HG02973 (cell line): Measurements from ENCODE around the gene PRELID2.
"Not testable (repeated sequence)": the region's sequence is repeated elsewhere in the genome, so short reads cannot be mapped to it uniquely, and the experiment has no call there.

ENCODE experiments used
- ATAC-seq: cut with Tn5 transposase; IDR thresholded peaks from one replicate; pipeline ENCODE4 v1.9.1; 2021; ENCODE audit warnings: moderate library complexity; ENCODE audit not compliant: unreplicated experiment

PRELID2 gene

DNA sequence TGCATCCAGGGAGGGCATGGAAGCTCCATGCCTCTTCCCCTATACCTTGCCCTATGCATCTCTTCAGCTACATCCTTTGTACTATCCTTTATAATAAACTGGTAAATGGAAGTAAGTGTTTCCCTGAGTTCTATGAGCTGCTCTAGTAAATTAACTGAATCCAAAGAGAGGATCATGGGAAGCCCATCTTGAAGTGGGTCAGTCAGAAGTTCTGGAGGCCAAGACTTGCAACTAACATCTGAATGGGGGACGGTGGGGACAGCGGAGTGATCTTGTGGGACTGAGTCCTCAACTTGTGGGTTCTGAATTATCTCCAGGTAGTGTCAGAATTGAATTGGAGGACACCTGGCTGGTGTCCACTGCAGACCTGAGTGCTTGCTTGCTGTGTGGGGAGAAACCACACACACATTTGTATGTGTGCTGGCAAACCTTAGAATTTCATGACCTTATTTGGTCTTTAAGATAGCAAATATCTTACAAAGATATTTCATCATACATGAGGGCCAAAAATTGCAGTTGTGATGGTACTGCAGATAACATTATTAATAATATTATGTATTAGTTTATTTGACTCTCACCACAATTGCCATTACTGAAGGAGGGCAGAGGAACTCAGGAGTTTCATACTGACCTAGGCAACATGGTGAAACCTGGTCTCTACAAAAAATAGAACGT, 5.5 kb upstream of the PRELID2 start:
- no peak for ATAC-seq

DNA sequence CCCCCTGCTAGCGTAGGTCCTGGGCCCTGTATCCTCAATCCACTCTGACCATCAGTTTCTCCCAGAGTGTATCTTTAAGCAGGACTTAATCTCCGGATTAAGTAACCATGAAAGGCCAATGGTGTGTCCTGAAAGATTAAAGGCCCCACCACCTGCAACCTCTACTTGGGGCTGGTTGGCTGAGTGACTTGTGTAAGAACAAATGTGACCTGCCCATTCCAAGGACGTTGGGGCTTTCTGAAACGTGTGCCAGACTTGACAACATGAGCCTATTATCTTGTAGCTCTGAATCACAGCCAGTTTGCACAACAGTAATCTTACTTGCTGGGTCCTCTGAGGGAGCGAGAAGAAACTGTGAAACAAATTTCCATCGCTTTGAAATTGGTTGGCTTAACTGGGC, 3.1 kb upstream of the PRELID2 start:
- ATAC-seq = no peak

DNA sequence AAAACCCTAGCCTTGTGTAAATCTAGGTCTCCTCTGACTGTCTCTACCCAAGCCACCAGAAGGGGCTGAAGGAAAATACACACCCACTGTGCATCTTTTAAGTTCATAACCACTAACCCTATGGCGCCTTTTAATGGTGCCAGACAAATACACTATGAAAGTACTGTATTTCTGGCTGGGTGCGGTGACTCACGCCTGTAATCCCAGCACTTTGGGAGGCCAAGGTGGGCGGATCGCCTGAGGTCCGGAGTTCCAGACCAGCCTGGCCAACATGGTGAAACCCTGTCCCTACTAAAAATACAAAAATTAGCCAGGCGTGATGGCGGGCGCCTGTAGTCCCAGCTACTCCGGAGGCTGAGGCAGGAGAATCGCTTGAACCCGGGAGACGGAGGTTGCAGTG, 1.1 kb upstream of the PRELID2 start:
- not testable (repeated sequence) for ATAC-seq

DNA sequence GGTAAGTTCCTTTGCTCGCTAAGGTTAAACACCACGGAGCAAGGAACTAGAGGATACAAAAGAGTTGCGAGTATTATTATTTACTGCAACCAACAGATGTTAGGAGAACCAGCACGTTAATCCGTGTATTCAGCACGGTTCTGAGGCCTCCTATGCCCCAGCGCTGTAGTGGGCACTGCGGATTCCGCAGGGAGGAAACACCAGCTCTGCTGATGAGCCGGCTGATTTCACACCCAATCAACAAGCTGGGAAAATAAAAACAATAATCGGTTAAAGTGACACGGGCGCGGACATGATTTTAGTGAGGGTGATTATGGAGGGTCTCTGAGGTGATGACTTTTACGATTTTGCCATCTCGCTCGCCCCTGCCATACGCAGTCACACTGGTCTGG, 702 bp upstream of the PRELID2 start:
- peak; percentile 15 for ATAC-seq

DNA sequence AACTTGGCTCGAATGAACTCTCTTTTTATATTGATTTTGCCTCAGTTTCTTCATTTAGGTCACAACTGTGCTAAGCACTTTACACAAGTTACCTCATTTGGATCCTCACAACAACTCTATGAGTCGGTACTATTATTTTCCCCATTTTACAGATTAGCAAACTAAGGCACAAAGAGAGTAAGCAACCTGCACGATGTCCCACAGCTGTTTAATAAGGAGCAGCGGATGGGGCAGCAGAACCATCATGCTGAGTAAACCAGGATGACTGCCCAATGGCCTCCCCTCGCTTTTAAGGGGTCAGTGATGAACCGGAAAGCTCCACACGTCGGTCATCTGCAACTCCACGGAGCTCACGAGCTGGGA, 607 bp downstream of the PRELID2 start:
- ATAC-seq = peak; percentile 1

DNA sequence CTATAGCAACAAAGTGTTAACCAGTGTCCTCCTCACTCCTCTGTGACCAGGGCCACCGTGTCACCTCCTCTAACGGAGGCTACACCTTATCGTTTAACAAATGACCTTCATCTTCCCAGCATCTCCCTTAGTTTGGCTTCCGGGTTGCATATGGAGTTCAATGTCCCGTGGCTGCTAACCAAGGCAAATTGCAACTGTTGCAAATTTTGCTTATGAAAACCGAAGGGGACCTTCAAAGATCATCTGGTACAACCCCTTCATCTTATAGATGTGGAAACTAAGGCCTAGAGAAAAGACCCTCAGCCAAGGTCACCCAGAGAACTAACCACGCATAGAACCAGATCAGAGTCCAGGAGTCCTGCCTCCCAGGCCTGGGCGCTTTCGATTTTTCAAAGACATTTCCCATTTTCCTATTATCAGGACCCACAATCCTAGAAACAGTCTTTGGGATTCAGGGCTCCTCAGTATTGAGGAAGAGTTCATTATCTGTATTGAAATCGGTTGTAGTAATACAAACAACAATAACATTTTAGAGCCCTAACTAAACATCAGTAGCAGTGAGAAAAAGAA, 1.4 kb downstream of the PRELID2 start:
- ATAC-seq = no peak

DNA sequence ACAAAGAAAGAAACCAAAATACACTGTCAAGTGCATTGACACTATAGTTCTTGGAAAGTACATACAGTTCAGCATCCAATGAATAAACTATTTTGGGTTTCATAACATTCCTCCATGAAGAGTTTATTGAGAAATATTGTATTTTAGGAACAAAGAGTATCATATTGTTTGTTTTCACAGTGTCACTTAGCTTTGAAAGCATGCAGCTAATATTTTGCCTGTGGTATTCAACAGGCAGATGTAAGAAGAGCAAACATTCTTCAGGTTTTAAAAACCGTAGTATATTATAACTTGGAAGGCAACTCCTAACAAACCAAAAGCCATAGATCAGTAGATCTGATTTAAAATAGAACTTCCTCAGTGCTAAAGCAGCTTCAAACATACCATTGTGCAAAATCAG, 4.5 kb downstream of the PRELID2 start:
- ATAC-seq = no peak

DNA sequence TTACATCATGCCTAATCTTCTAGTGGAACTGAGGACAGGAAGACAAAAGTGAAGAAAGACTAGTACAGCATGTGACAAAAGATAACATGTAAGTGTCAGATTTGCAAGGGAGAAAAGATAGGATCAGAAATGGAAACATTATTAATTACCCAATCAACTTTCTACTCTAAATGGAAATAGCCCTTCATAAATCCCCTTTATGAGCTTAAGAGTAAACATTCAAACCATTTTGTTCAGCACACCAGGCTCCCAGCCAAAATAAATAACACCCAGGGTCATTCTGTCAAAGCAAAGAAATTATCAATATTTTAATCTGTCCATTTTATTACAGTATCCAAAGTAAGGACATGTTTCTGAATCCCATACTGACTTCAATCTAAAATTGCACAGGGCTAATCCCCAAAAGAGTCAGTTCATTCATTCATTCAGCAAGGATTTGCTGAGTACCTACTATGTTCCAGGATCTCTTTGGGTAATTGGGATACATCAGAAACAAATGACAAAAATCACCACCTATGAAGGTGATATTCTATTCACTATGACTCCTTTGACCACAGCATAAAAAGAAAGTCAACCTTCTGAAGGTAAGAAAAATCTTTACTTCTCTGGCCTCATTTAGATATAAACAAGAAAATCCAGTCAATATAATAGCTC, 5.3 kb downstream of the PRELID2 start:
- ATAC-seq = no peak

DNA sequence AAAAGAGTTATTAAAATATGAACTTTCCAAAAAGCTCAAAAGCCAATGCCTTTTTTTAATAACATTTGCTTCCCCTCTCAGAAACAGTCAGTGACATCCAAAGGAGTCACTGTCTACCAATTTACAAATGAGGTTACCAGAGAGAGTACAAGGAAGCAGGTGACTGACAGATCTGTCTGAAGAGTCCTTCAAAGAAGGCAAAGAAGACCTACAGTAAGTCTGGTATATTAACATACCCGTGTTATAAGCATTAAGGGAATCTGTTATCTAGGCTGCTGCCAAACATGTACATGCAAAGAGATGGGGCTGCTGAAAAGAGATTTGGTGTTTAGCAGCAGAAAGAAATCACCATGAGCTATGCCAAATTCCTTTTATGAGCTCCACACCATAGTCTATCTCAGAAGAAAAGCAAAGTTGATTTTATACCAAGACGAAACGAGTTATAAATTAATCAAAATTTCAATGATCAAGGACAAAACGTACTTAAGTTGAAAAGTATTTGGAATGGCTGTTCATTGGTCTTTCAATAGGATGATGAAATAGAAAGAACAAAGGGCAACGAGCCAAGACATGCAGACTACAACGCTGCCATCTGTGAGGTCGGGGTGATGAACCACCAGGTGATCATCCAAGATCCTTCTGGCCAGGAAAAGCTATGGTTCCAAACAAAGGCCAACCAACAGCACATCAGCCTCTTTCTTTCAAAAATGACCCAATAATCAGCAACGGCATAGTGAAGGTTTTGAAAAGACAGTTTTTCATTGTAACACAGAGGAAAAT, 8.1 kb downstream of the PRELID2 start:
- no peak for ATAC-seq

DNA sequence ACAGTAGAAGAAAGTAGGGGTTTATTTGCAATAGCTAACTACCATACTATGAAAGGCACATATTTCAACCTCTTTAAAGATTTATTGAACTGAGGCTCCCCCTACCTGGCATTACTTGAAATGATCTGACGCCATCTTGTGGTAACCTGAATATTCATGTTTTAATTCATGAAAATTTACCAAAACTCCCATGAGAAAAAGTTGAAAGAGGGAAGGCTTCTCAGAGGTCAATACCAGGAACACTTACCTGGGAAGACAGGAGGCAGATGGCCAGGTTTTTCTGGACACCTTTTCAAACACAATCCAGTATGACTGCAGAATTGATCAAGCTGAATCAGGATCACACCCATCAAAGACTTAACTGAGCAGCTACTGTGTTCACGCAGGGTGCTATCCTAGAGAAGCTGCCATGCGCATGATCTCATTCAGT, 9.4 kb downstream of the PRELID2 start:
- ATAC-seq = no peak

DNA sequence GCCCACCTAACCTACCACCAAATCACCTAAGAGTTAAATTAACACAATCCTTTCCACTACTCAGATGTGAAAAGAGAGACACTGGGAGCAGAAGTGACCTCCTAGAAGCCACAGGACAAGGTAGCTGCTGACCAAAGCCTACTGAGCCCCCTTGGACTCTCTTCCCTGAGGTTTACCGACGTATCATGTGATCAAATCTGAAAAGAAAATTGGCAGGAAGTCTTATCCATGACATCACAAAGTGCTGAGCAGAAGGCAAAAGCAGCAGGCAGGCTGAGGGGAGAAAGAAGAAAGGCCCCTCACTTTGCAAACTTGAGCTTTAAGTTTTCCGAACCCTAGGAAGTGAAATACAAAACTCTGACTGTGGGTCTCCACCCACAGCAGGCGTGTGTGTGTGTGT, 11.1 kb downstream of the PRELID2 start:
- no peak for ATAC-seq

DNA sequence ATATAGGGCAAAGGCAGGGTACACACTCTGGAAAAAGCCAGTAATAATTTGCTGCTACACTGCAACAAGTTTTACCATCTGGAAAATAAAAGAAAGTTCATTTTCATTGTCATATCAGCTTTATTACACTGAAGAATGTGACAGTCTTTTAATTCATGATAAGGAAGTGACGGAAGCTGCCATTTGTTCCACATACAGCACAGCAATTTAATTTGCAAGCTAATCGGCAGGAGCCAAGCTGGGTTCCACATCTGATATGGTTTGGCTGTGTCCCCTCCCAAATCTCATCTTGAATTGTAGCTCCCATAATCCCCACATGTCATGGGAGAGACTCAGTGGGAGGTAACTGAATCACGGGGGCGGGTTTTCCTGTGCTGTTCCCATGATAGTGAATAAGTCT, 16.5 kb downstream of the PRELID2 start:
- ATAC-seq = no peak

DNA sequence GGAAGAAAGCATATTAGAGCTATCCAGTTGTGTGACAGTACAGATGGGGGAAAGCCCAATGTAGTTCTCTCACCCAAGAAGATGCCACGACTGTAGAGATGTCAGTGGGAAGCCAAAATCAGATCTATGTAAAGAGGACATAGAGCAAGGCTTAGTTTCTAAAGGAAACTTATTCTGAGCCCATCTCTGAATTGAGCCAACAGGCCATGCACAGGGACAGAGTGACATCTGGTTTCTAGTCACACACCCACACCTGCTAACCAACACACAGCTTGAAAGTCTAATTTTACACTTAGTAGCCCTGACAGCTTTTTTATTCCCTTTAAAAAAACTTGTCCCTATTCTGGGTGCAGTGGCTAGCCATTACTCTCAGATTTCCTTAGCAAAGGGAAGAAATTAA, 22.3 kb downstream of the PRELID2 start:
- ATAC-seq = no peak

DNA sequence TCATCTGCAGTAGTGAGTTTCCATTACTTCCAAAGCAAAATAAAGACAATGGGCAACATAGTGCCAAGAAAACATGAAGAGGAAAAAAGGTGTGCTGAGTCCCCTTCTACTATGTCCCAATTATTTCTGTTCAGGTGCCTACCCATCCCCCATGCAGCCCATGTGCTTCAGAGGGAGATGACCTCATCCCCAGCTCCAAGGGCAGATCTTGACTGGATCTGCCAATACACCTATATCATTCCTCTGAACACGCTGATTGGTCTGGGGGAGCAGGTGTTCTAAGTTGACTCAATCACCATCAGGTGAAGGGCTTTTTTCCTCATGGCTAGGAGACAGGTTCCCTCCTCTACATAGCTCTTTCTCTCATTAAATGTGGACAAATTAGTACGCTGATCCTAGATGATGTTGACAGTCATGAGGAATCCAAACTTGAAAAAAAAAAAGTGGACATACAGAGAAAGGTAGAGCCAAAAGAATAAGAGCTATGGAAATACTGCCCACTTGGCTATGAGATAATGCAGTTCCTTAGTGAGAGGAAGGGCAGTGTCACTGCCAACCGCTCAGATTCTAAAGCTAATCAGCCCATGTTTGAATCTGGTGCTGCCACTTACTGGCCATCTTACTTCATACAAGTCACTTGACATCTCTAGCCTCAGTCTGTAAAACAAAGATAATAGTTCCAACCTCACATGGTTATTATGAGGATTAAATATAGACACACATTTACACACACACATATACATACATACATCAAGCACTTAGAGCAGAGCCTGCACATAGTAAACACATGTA, 23.1 kb downstream of the PRELID2 start:
- no peak for ATAC-seq

DNA sequence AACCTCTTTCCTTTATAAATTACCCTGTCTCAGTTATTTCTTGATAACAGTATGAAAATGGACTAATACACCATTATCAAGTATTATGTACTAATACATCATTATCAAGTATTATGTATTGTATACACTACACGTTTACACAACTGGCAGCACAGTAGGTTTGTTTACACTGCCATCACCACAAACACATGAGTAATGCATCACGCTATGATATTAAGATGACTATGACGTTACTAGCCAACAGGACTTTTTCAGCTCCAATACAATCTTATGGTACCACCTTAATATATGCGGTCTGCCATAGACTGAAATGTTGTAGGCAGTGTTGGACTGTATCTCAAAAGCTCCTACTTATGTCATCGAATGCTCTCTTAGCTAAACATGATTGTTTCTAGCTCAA, 28.2 kb downstream of the PRELID2 start:
- no peak for ATAC-seq

DNA sequence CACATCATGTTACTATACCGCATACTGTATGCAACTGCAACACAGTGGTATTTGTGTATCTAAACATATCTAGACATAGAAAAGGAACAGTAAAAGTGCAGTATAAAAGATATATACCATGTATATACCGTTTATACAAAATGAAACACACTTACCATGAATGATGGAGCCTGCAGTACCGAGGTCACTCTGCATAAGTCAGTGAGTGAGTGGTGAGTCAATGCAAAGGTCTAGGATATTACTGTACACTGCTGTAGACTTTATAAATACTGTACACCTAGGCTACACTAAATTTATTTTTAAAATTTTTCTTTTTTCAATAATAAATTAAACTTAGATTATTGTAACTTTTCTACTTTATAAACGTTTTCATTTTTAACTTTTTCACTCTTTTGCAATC, 29.3 kb downstream of the PRELID2 start:
- no peak for ATAC-seq

DNA sequence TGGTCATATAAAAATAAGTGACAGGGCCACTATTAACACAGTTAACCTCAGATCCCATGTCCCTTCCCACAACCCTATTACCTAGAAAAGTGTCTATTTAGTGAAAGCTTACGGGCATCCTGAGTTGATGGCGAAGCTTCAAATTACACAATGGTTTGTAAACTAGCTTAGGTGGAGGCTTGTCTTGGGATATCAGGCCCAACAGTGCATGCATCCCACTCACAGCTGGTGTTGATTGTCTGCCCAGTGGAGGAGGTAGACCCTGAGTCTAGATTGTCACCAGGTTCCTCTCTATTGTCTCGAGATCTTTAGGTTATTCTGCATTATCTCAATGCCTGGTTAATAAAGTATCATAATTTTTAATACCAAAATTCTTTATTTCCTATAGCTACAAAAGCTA, 30.4 kb downstream of the PRELID2 start:
- ATAC-seq = no peak

DNA sequence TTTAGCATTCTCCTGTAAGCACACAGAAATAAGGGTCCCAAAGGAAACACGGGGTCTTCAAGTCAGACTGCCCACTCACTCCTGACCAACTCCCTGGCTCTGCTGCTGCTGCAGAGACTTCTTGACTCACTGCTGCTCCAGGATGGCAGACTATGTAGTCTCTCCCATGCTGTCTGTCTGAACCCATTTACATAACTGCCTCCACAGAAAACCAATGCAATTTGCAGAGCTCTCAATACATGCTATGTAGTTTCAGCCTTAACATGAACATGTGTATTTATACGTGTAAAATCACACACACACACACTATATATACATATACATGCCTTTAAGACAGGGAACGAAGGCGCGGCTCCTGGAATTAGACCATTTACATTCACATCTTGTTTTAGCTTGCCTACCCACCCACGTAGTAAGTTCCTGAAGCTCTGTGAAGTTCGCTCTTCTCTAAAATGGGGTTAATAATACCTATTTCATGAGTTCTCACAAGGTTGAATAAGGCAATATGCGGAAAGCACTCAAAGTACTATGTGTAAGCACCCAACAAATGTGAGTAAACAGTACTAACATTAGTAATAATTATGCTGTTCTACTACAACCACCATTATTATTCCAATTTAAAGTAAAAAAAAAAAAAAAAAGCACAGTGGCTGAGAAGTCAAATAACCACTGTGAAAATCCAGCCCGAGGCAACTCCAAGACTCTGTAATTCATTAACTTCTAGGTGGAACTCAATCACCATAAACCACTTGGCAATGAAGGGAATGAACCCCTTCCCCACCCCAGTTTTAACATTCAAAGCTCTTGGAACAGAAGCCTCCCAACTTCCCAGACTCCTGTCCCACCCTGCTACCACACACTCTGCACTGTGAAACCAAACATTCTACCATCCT, 31.8 kb downstream of the PRELID2 start:
- no peak for ATAC-seq

DNA sequence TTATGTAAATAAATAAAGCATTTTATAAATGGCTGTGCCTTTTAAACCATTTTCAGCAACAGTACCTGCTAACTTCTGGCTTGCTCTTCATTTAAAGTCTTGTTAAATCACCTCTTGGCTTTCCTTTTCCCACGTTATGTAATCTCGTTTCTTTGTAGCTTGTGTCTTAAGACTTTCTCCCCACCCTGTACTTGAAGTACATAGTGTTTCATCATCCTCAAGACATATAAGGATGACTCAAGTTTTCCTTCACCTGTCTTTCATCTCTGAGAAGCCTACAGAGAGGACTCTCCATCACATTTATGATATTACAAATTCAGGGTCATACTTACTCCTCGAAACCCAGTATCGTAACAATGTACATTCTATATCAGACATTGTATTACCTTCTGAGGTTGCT, 33.9 kb downstream of the PRELID2 start:
- ATAC-seq = no peak

DNA sequence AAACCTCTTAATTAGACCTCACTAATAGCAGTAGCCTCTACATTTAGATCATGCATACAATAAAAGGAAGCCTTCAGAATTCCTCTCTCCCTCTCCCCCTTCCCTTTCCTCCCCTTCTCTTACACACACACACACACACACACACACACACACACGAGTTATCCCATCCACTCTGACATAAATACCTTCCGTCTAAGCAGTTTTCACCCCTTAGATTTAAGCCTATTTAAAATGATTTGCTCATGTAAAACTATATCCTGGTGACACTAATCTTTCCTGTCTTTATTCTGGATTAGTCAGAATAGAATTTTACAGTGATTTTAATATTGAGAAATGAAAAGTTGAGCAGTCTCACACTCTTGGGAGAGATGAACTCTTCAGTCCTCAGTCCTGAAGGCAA, 35.0 kb downstream of the PRELID2 start:
- no peak for ATAC-seq
